ENCODE data around the gene CIAO1. TPM values are rescaled to one million over a fixed set of nuclear protein-coding genes. Genes with fewer than 3 reads are reported as not detected.

CIAO1 gene
- total and polyA plus RNA-seq, 2 of the 8 experiments (the other 6 are each of a cell fraction or from before 2014, with no cell fraction given): 63.7 to 99.2 TPM

DNA sequence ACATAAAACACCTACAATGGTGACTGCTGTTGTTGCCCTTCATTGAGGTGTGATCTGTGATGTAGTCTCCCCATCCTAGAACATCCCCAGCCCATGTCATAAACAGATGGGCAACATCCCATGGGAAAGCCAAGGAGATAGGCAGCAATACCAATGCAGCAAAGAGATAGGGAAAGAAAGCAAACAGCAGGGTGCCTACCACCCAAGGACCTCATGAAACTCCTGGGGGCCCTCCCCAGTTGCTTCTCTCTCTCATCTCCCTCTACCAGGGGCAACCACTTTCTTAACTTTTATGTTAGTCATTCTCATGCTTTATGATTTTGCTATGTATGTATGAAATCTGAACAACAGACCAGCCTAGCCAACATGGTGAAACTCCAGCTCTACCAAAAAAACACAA is 51.0 kb downstream of the CIAO1 start:
- Histone ChIP-seq H3K79me2 (ENCODE audit: control insufficient read depth in 1 of 2, insufficient read depth in 2 of 2, low read length in 2 of 2) (no peaks in the 10 kb centered on the region), H3K4me3 (ENCODE audit: extremely low read depth in 1 of 4, insufficient read depth in 2 of 4, low read depth in 3 of 4, low read length in 4 of 4) (no peak overlapping the region), H3K27ac (ENCODE audit: low read depth, low read length) (no peak overlapping the region), H4K20me1 (replicated peaks in 1 of 2; ENCODE audit: control insufficient read depth in 1 of 2, insufficient read depth in 2 of 2, low read length in 2 of 2) (no peaks in the 10 kb centered on the region), H4K8ac (ENCODE audit: extremely low read depth, insufficient read depth, low read length) (no peak overlapping the region), H3K23me2 (ENCODE audit: low read depth, low read length) (peaks cover 11% of the 10 kb centered on the region; the same call in 1 of the 2 replicates), H3K4me1 (replicated peaks in 1 of 4; ENCODE audit: control insufficient read depth in 3 of 4, insufficient read depth in 4 of 4, low read length in 3 of 4) (peaks cover 0 to 3% (median 0%) of the 10 kb centered on the region in 4 experiments; a peak in 1 of 7 replicates), H2AK5ac (ENCODE audit: low read depth, low read length) (no peak overlapping the region), H2BK12ac (ENCODE audit: low read depth, low read length) (no peak overlapping the region), H3K23ac (ENCODE audit: insufficient read length) (no peak overlapping the region), H4K5ac (ENCODE audit: insufficient read length, low read depth, low read length) (no peak overlapping the region), H2BK5ac (ENCODE audit: low read depth, low read length) (no peak overlapping the region), H2BK15ac (ENCODE audit: low read length) (no peak overlapping the region), H3K36me3 (ENCODE audit: control insufficient read depth in 2 of 4, insufficient read depth in 4 of 4, low read length in 3 of 4) (no peaks in the 10 kb centered on the region), H3K18ac (ENCODE audit: extremely low read depth, low read length) (no peak overlapping the region), H3K79me1 (ENCODE audit: low read depth, low read length) (no peaks in the 10 kb centered on the region), H2AFZ (ENCODE audit: low read length) (no peak overlapping the region), H3K14ac (ENCODE audit: insufficient read length) (no peak overlapping the region), H3K4ac (replicated peaks; ENCODE audit: insufficient read length, low read depth, low read length) (no peak overlapping the region), H3K56ac (replicated peaks; ENCODE audit: insufficient read length, low read depth, low read length) (no peak overlapping the region), H3K27me3 (replicated peaks in 1 of 4; ENCODE audit: control insufficient read depth in 3 of 4, extremely low read depth in 1 of 4, insufficient read depth in 3 of 4, low read length in 3 of 4) (peaks cover 3 to 23% (median 18%) of the 10 kb centered on the region in 4 experiments), H3K9ac (replicated peaks in 1 of 4; ENCODE audit: extremely low read depth in 1 of 4, low read depth in 3 of 4, low read length in 3 of 4) (no peak overlapping the region), H3K4me2 (ENCODE audit: insufficient read depth in 1 of 2, low read depth in 2 of 2, low read length in 2 of 2) (no peak overlapping the region), H3K9me3 (ENCODE audit: insufficient read depth in 2 of 2, low read depth in 1 of 2, low read length in 1 of 2) (no peaks in the 10 kb centered on the region), H2BK20ac (ENCODE audit: low read length) (no peak overlapping the region), H4K91ac (replicated peaks; ENCODE audit: insufficient read length, low read length) (no peak overlapping the region), H2BK120ac (replicated peaks; ENCODE audit: low read depth, low read length) (no peak overlapping the region)
- ChIA-PET CTCF (ENCODE audit: partially characterized antibody) (interaction anchor here (0.6 to 1.1 kb wide), 2 partner anchors 152 to 178 kb away, joined by 3 read pairs; no protein-coding TSS in a partner anchor), POLR2A (ENCODE audit: partially characterized antibody) (no interaction called here)
- FAIRE-seq (no peak), DNase-seq (ENCODE audit: low read depth in 1 of 2, low spot score in 2 of 2) (no peak)
- TF ChIP-seq CBX8 (IDR thresholded peaks at IDR 0.05; ENCODE audit: borderline replicate concordance, low read depth, low read length) (no peak), SRF (IDR thresholded peaks at IDR 0.05; ENCODE audit: low read depth, low read length) (no peak), SAP30 (IDR thresholded peaks at IDR 0.05; ENCODE audit: insufficient read depth, insufficient replicate concordance, low read length) (no peak)

Data from H1 (cell line).